Measurements from ENCODE around the gene TMEM89.
A peak's percentile ranks its signal among the peaks of the same experiment; 100 is the strongest.

The TMEM89 gene

GRCh38 chr3:48628277-48629017 is 6.9 kb upstream of the TMEM89 start:
- Histone ChIP-seq H3K9ac (ENCODE audit: low read depth, low read length) (no peak overlapping the region), H3K36me3 (ENCODE audit: insufficient read depth, low read length) (peaks cover 90% of the 10 kb centered on the region), H3K27me3 (ENCODE audit: control insufficient read depth, insufficient read depth, low read length) (no peaks in the 10 kb centered on the region), H3K4me2 (ENCODE audit: low read length) (no peak overlapping the region), H3K9me3 (replicated peaks; ENCODE audit: low read length) (no peaks in the 10 kb centered on the region), H3K4me1 (ENCODE audit: control insufficient read depth, insufficient read depth, low read length) (peaks cover 4% of the 10 kb centered on the region), H3K4me3 (ENCODE audit: low read length) (no peak overlapping the region)

GRCh38 chr3:48625600-48625999 is 4.0 kb upstream of the TMEM89 start:
- peaks cover 69% of the 10 kb centered on the region for H3K36me3 ChIP-seq (ENCODE audit: insufficient read depth, low read length)
- H3K4me1 ChIP-seq (ENCODE audit: control insufficient read depth, insufficient read depth, low read length): no peaks in the 10 kb centered on the region
- no peaks in the 10 kb centered on the region for H3K27me3 ChIP-seq (ENCODE audit: control insufficient read depth, insufficient read depth, low read length)
- no peaks in the 10 kb centered on the region for H3K9me3 ChIP-seq (replicated peaks; ENCODE audit: low read length)
- H3K4me3 ChIP-seq (ENCODE audit: low read length): no peak overlapping the region
- H3K4me2 ChIP-seq (ENCODE audit: low read length): no peak overlapping the region
- no peak overlapping the region for H3K9ac ChIP-seq (ENCODE audit: low read depth, low read length)

GRCh38 chr3:48624767-48625166 is 3.2 kb upstream of the TMEM89 start:
- no peak overlapping the region for H3K9ac ChIP-seq (ENCODE audit: low read depth, low read length)
- H3K4me3 ChIP-seq (ENCODE audit: low read length): no peak overlapping the region
- H3K4me2 ChIP-seq (ENCODE audit: low read length): no peak overlapping the region
- H3K27me3 ChIP-seq (ENCODE audit: control insufficient read depth, insufficient read depth, low read length): no peaks in the 10 kb centered on the region
- no peaks in the 10 kb centered on the region for H3K9me3 ChIP-seq (replicated peaks; ENCODE audit: low read length)
- peaks cover 65% of the 10 kb centered on the region for H3K36me3 ChIP-seq (ENCODE audit: insufficient read depth, low read length)
- peaks cover 6% of the 10 kb centered on the region for H3K4me1 ChIP-seq (ENCODE audit: control insufficient read depth, insufficient read depth, low read length)

GRCh38 chr3:48623851-48624547 is 2.4 kb upstream of the TMEM89 start:
- Histone ChIP-seq H3K9me3 (replicated peaks; ENCODE audit: low read length) (no peaks in the 10 kb centered on the region), H3K4me1 (ENCODE audit: control insufficient read depth, insufficient read depth, low read length) (peaks cover 13% of the 10 kb centered on the region), H3K4me3 (ENCODE audit: low read length) (no peak overlapping the region), H3K27me3 (ENCODE audit: control insufficient read depth, insufficient read depth, low read length) (no peaks in the 10 kb centered on the region), H3K4me2 (ENCODE audit: low read length) (no peak overlapping the region), H3K36me3 (ENCODE audit: insufficient read depth, low read length) (peaks cover 58% of the 10 kb centered on the region), H3K9ac (ENCODE audit: low read depth, low read length) (no peak overlapping the region)

GRCh38 chr3:48619541-48620524 is 1.7 kb downstream of the TMEM89 start:
- Histone ChIP-seq H3K36me3 (ENCODE audit: insufficient read depth, low read length) (peaks cover 19% of the 10 kb centered on the region), H3K4me2 (ENCODE audit: low read length) (no peak overlapping the region), H3K9ac (ENCODE audit: low read depth, low read length) (peak overlapping the region; percentile 24), H3K27me3 (ENCODE audit: control insufficient read depth, insufficient read depth, low read length) (no peaks in the 10 kb centered on the region), H3K9me3 (replicated peaks; ENCODE audit: low read length) (peaks cover 6% of the 10 kb centered on the region), H3K4me3 (ENCODE audit: low read length) (no peak overlapping the region), H3K4me1 (ENCODE audit: control insufficient read depth, insufficient read depth, low read length) (peaks cover 25% of the 10 kb centered on the region)

- peaks cover 6% of the 10 kb centered on the region for H3K9me3 ChIP-seq (replicated peaks; ENCODE audit: low read length)
- H3K4me1 ChIP-seq (ENCODE audit: control insufficient read depth, insufficient read depth, low read length): peaks cover 37% of the 10 kb centered on the region
- no peak overlapping the region for H3K9ac ChIP-seq (ENCODE audit: low read depth, low read length)
- H3K36me3 ChIP-seq (ENCODE audit: insufficient read depth, low read length): peaks cover 12% of the 10 kb centered on the region
- no peaks in the 10 kb centered on the region for H3K27me3 ChIP-seq (ENCODE audit: control insufficient read depth, insufficient read depth, low read length)
- H3K4me3 ChIP-seq (ENCODE audit: low read length): no peak overlapping the region
- no peak overlapping the region for H3K4me2 ChIP-seq (ENCODE audit: low read length)
Observed at GRCh38 chr3:48617559-48617958, 4.0 kb downstream of the TMEM89 start.

- Histone ChIP-seq H3K4me2 (ENCODE audit: low read length) (peak overlapping the region; percentile 35), H3K9ac (ENCODE audit: low read depth, low read length) (peak overlapping the region; percentile 39), H3K4me1 (ENCODE audit: control insufficient read depth, insufficient read depth, low read length) (peaks cover 27% of the 10 kb centered on the region), H3K27me3 (ENCODE audit: control insufficient read depth, insufficient read depth, low read length) (no peaks in the 10 kb centered on the region), H3K4me3 (ENCODE audit: low read length) (peak overlapping the region; percentile 31), H3K9me3 (replicated peaks; ENCODE audit: low read length) (peaks cover 6% of the 10 kb centered on the region), H3K36me3 (ENCODE audit: insufficient read depth, low read length) (no peaks in the 10 kb centered on the region)
Observed at GRCh38 chr3:48614044-48614443, 7.5 kb downstream of the TMEM89 start.

- H3K9ac ChIP-seq (ENCODE audit: low read depth, low read length): no peak overlapping the region
- peaks cover 25% of the 10 kb centered on the region for H3K4me1 ChIP-seq (ENCODE audit: control insufficient read depth, insufficient read depth, low read length)
- peaks cover 10% of the 10 kb centered on the region for H3K36me3 ChIP-seq (ENCODE audit: insufficient read depth, low read length)
- H3K4me2 ChIP-seq (ENCODE audit: low read length): no peak overlapping the region
- H3K27me3 ChIP-seq (ENCODE audit: control insufficient read depth, insufficient read depth, low read length): no peaks in the 10 kb centered on the region
- no peak overlapping the region for H3K4me3 ChIP-seq (ENCODE audit: low read length)
- peaks cover 4% of the 10 kb centered on the region for H3K9me3 ChIP-seq (replicated peaks; ENCODE audit: low read length)
Observed at GRCh38 chr3:48612309-48612708, 9.3 kb downstream of the TMEM89 start.

GRCh38 chr3:48609088-48610005 is 12.2 kb downstream of the TMEM89 start, which contains the start of gene UQCRC1:
TSS of gene UQCRC1 (minus strand) at chr3:48609646. CDS start at chr3:48609620, 26 bp downstream.
- H3K36me3 ChIP-seq (ENCODE audit: insufficient read depth, low read length): peaks cover 31% of the 10 kb centered on the region
- H3K27me3 ChIP-seq (ENCODE audit: control insufficient read depth, insufficient read depth, low read length): no peaks in the 10 kb centered on the region
- H3K4me2 ChIP-seq (ENCODE audit: low read length): peak within 1 kb of the TSS; percentile 96
- H3K4me3 ChIP-seq (ENCODE audit: low read length): peak within 1 kb of the TSS; percentile 100
- peak within 1 kb of the TSS; percentile 98 for H3K9ac ChIP-seq (ENCODE audit: low read depth, low read length)
- no peaks in the 10 kb centered on the region for H3K9me3 ChIP-seq (replicated peaks; ENCODE audit: low read length)
- peaks cover 22% of the 10 kb centered on the region for H3K4me1 ChIP-seq (ENCODE audit: control insufficient read depth, insufficient read depth, low read length)

GRCh38 chr3:48607519-48607918 is 14.1 kb downstream of the TMEM89 start:
- H3K9me3 ChIP-seq (replicated peaks; ENCODE audit: low read length): no peaks in the 10 kb centered on the region
- no peak overlapping the region for H3K9ac ChIP-seq (ENCODE audit: low read depth, low read length)
- H3K4me2 ChIP-seq (ENCODE audit: low read length): peak overlapping the region; percentile 96
- H3K27me3 ChIP-seq (ENCODE audit: control insufficient read depth, insufficient read depth, low read length): no peaks in the 10 kb centered on the region
- H3K36me3 ChIP-seq (ENCODE audit: insufficient read depth, low read length): peaks cover 50% of the 10 kb centered on the region
- peaks cover 13% of the 10 kb centered on the region for H3K4me1 ChIP-seq (ENCODE audit: control insufficient read depth, insufficient read depth, low read length)
- no peak overlapping the region for H3K4me3 ChIP-seq (ENCODE audit: low read length)

All from skeletal muscle satellite cell (primary cell).